Measurements from ENCODE around the gene SLC5A6. TPM values are rescaled to one million over a fixed set of nuclear protein-coding genes. Genes with fewer than 3 reads are reported as not detected.
"Not testable (repeated sequence)": the region's sequence is repeated elsewhere in the genome, so short reads cannot be mapped to it uniquely, and the experiment has no call there.

SLC5A6 gene
- total and polyA plus RNA-seq, 7 donors, result 16.8 to 64.2 (median 23.3) TPM

- intact Hi-C loops (cut with DNase I), result loop anchor here in 1 of 2 donors (5.0 kb wide), 1 partner anchor 35 kb away; no protein-coding TSS in a partner anchor
- no peak for TF ChIP-seq CTCF (IDR thresholded peaks at IDR 0.05)
- Histone ChIP-seq H3K36me3 (ENCODE audit: insufficient read depth in 1 of 2, low read depth in 1 of 2) (no peaks in the 10 kb centered on the region), H3K9me3 (no peaks in the 10 kb centered on the region), H3K27me3 (ENCODE audit: insufficient read depth in 3 of 3, low read length in 2 of 3) (peaks cover 0 to 12% (median 0%) of the 10 kb centered on the region in 3 donors), H3K4me3 (no peak overlapping the region), H3K4me1 (no peaks in the 10 kb centered on the region), H3K27ac (no peak overlapping the region)
- ATAC-seq (no peak), DNase-seq (no peak)
- WGBS, 3 donors, result 82 to 85% (median 84%) methylated on average over 15 of the region's 15 CpGs
These were observed 34.4 kb downstream of the SLC5A6 start for GRCh38 chr2:27177441-27178351.

- H3K4me1 ChIP-seq; H3K4me3 ChIP-seq; ATAC-seq; H3K36me3 ChIP-seq (ENCODE audit: insufficient read depth in 1 of 2, low read depth in 1 of 2); H3K9me3 ChIP-seq; H3K27ac ChIP-seq; DNase-seq: not testable (repeated sequence)
- peaks cover 0 to 12% (median 0%) of the 10 kb centered on the region in 3 donors for H3K27me3 ChIP-seq (ENCODE audit: insufficient read depth in 3 of 3, low read length in 2 of 3)
- WGBS, 3 donors, result 89 to 90% (median 90%) methylated on average over 4 of the region's 4 CpGs
- intact Hi-C loops (cut with DNase I), result loop anchor here in 1 of 2 donors (5.0 kb wide), 1 partner anchor 33 kb away; no protein-coding TSS in a partner anchor
These were observed 36.3 kb downstream of the SLC5A6 start for GRCh38 chr2:27175781-27176180.

- DNase-seq, result no peak
- Histone ChIP-seq H3K27ac (no peak overlapping the region), H3K9me3 (no peaks in the 10 kb centered on the region), H3K27me3 (ENCODE audit: insufficient read depth in 3 of 3, low read length in 2 of 3) (peaks cover 0 to 12% (median 0%) of the 10 kb centered on the region in 3 donors), H3K4me1 (no peaks in the 10 kb centered on the region), H3K36me3 (ENCODE audit: insufficient read depth in 1 of 2, low read depth in 1 of 2) (no peaks in the 10 kb centered on the region), H3K4me3 (no peak overlapping the region)
- 73 to 76% (median 76%) methylated on average over 8 of the region's 8 CpGs for WGBS, 3 donors
- no peak for TF ChIP-seq CTCF (IDR thresholded peaks at IDR 0.05)
- ATAC-seq, result no peak
- intact Hi-C loops (cut with DNase I), result loop anchor here in 1 of 2 donors (5.0 kb wide), 1 partner anchor 33 kb away; no protein-coding TSS in a partner anchor
These were observed 36.7 kb downstream of the SLC5A6 start for GRCh38 chr2:27175330-27175729.

- ATAC-seq (no peak), DNase-seq (no peak)
- no peak overlapping the region for H3K27ac ChIP-seq
- no peak overlapping the region for H3K4me3 ChIP-seq
- no peaks in the 10 kb centered on the region for H3K36me3 ChIP-seq (ENCODE audit: insufficient read depth in 1 of 2, low read depth in 1 of 2)
- no peak for TF ChIP-seq CTCF (IDR thresholded peaks at IDR 0.05)
- intact Hi-C loops (cut with DNase I), result loop anchor here in 1 of 2 donors (5.0 kb wide), 1 partner anchor 32 kb away; no protein-coding TSS in a partner anchor
- 68 to 71% (median 68%) methylated on average over 6 of the region's 6 CpGs for WGBS, 3 donors
- peaks cover 0 to 12% (median 0%) of the 10 kb centered on the region in 3 donors for H3K27me3 ChIP-seq (ENCODE audit: insufficient read depth in 3 of 3, low read length in 2 of 3)
- H3K4me1 ChIP-seq, result no peaks in the 10 kb centered on the region
- no peaks in the 10 kb centered on the region for H3K9me3 ChIP-seq
These were observed 37.4 kb downstream of the SLC5A6 start for GRCh38 chr2:27174638-27175037.

- Histone ChIP-seq H3K27ac (no peak overlapping the region), H3K4me1 (no peaks in the 10 kb centered on the region), H3K9me3 (no peaks in the 10 kb centered on the region), H3K27me3 (ENCODE audit: insufficient read depth in 3 of 3, low read length in 2 of 3) (peaks cover 0 to 9% (median 0%) of the 10 kb centered on the region in 3 donors), H3K36me3 (ENCODE audit: insufficient read depth in 1 of 2, low read depth in 1 of 2) (no peaks in the 10 kb centered on the region), H3K4me3 (no peak overlapping the region)
- DNase-seq, result no peak
- 76 to 79% (median 77%) methylated on average over 8 of the region's 8 CpGs for WGBS, 3 donors
- no peak for ATAC-seq
- intact Hi-C loops (cut with DNase I), result no loop called here
- TF ChIP-seq CTCF (IDR thresholded peaks at IDR 0.05), result no peak
These were observed 40.7 kb downstream of the SLC5A6 start for GRCh38 chr2:27171351-27171848.
